Measurements from ENCODE around the gene IRF4. TPM values are rescaled to one million over a fixed set of nuclear protein-coding genes. Genes with fewer than 3 reads are reported as not detected.

The IRF4 gene
- total RNA-seq: not detected in 2 replicates

DNA sequence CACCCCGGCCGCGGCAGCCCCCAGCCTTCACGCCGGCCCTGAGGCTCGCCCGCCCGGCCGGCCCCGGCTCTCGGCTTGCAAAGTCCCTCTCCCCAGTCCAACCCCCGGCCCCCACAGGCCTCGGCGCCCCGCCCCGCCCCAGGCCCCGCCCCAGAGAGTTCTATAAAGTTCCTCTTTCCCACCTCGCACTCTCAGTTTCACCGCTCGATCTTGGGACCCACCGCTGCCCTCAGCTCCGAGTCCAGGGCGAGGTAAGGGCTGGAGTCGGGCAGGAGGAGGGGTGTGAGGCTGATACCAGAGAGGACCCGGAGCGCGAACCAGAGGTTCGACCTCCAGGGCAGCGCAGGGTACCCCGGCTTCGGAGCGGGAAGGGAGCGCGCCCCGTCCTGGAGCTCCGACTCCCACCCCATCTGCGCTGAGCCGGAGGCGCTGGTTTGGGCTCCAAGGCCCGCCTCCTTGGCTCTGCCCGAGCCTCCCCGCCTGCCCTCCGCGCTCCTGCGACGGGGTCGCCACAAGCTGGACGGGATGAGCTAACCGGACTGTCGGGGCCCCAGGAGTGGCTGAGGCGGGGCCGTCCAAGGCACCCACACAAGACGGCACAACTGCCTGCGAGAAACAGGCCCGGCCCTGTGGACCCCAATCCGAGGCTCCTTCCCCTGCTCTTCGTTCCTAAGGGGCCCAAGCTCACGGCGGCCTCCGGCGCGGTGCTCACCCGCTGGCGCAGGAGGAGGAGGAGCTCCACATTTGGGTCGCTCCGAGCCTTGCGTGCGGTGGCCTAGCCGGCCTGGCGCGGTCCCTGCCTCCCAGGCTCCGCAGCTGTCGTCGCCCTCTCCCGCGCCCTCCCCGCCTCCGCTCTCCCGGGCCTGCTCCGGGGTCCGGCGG, at the start of gene IRF4:
TSS of gene IRF4 (plus strand) at position 194 of the 882 bp plus-strand sequence. CDS start 1,401 bp downstream, outside the sequence.

Other genes starting within 250 kb of the IRF4 start
- 21.4 and 23.1 TPM in 2 replicates for gene DUSP22, start 99.3 kb upstream of the IRF4 start, total RNA-seq

Data from epithelial cell of umbilical artery (primary cell).